ENCODE measurements around the gene ACOT13. TPM values are rescaled to one million over a fixed set of nuclear protein-coding genes. Genes with fewer than 3 reads are reported as not detected.
"Not testable (repeated sequence)": the region's sequence is repeated elsewhere in the genome, so short reads cannot be mapped to it uniquely, and the experiment has no call there.

The ACOT13 gene
- total and polyA plus RNA-seq, 5 donors: 63.7 to 92.1 (median 85.2) TPM

GRCh38 chr6:24752503-24752902 is 85.6 kb downstream of the ACOT13 start:
- WGBS: 62% methylated on average over 2 of the region's 2 CpGs
- DNase-seq: no peak
- Histone ChIP-seq H3K27me3 (ENCODE audit: control insufficient read depth, insufficient read depth) (no peaks in the 10 kb centered on the region), H3K4me1 (ENCODE audit: control insufficient read depth, insufficient read depth, low read length) (no peaks in the 10 kb centered on the region), H3K27ac (ENCODE audit: low read length) (no peak overlapping the region), H3K4me3 (ENCODE audit: low read length) (no peak overlapping the region), H3K9me3 (ENCODE audit: control insufficient read depth, low read length) (no peaks in the 10 kb centered on the region)
- intact Hi-C loops (cut with DNase I): no loop called here
- no peak for ATAC-seq

- 85% methylated on average over 1 of the region's 1 CpG for WGBS
- Histone ChIP-seq H3K27me3 (ENCODE audit: control insufficient read depth, insufficient read depth) (no peaks in the 10 kb centered on the region), H3K9me3 (ENCODE audit: control insufficient read depth, low read length) (no peaks in the 10 kb centered on the region), H3K4me1 (ENCODE audit: control insufficient read depth, insufficient read depth, low read length) (no peaks in the 10 kb centered on the region), H3K4me3 (ENCODE audit: low read length) (no peak overlapping the region), H3K27ac (ENCODE audit: low read length) (no peak overlapping the region)
- ATAC-seq: no peak
- intact Hi-C loops (cut with DNase I): no loop called here
- DNase-seq: no peak
Measured at GRCh38 chr6:24752917-24753492, 86.1 kb downstream of the ACOT13 start.

- Histone ChIP-seq H3K27me3 (ENCODE audit: control insufficient read depth, insufficient read depth) (no peaks in the 10 kb centered on the region), H3K4me1 (ENCODE audit: control insufficient read depth, insufficient read depth, low read length) (no peaks in the 10 kb centered on the region), H3K27ac (ENCODE audit: low read length) (no peak overlapping the region), H3K4me3 (ENCODE audit: low read length) (no peak overlapping the region), H3K9me3 (ENCODE audit: control insufficient read depth, low read length) (no peaks in the 10 kb centered on the region)
- no peak for ATAC-seq
- no peak for DNase-seq
- WGBS: 86% methylated on average over 2 of the region's 2 CpGs
- intact Hi-C loops (cut with DNase I): no loop called here
Measured at GRCh38 chr6:24753545-24753944, 86.7 kb downstream of the ACOT13 start.

- WGBS: 81% methylated on average over 4 of the region's 4 CpGs
- H3K27me3 ChIP-seq (ENCODE audit: control insufficient read depth, insufficient read depth); H3K4me3 ChIP-seq (ENCODE audit: low read length); DNase-seq; intact Hi-C loops (cut with DNase I); H3K9me3 ChIP-seq (ENCODE audit: control insufficient read depth, low read length); ATAC-seq; H3K27ac ChIP-seq (ENCODE audit: low read length); H3K4me1 ChIP-seq (ENCODE audit: control insufficient read depth, insufficient read depth, low read length): not testable (repeated sequence)
Measured at GRCh38 chr6:24754378-24754777, 87.5 kb downstream of the ACOT13 start.

Other genes starting within 250 kb of the ACOT13 start
- gene GPLD1, start 177.5 kb upstream of the ACOT13 start, total RNA-seq: 1 to 10 TPM; 1.0 to 1.6 (median 1.2) TPM
- 0.52 TPM for gene GPLD1, start 177.5 kb upstream of the ACOT13 start, polyA plus RNA-seq
- gene ALDH5A1, start 172.1 kb upstream of the ACOT13 start, total RNA-seq: 10 to 100 TPM; 10.9 to 16.5 (median 14.9) TPM
- gene ALDH5A1, start 172.1 kb upstream of the ACOT13 start, polyA plus RNA-seq: 7.7 TPM
- gene KIAA0319, start 20.9 kb upstream of the ACOT13 start, total RNA-seq: under 1 TPM; 0.06 to 0.20 (median 0.10) TPM
- not detected for gene KIAA0319, start 20.9 kb upstream of the ACOT13 start, polyA plus RNA-seq
- gene TDP2, start 178 bp upstream of the ACOT13 start, total RNA-seq: 10 to 100 TPM; 42.4 to 45.4 (median 44.2) TPM
- gene TDP2, start 178 bp upstream of the ACOT13 start, polyA plus RNA-seq: 30.2 TPM
- gene C6orf62, start 52.1 kb downstream of the ACOT13 start, total RNA-seq: 10 to 100 TPM; 52.2 to 66.5 (median 56.4) TPM
- 31.9 TPM for gene C6orf62, start 52.1 kb downstream of the ACOT13 start, polyA plus RNA-seq
- gene GMNN, start 107.9 kb downstream of the ACOT13 start, total RNA-seq: 1 to 10 TPM; 5.6 to 8.2 (median 6.2) TPM
- 7.0 TPM for gene GMNN, start 107.9 kb downstream of the ACOT13 start, polyA plus RNA-seq
- not detected for gene ARMH2, start 131.8 kb downstream of the ACOT13 start, total RNA-seq
- gene ARMH2, start 131.8 kb downstream of the ACOT13 start, polyA plus RNA-seq: not detected